A549 (cell line): ENCODE measurements around the gene CCL19. TPM values are rescaled to one million over a fixed set of nuclear protein-coding genes. Genes with fewer than 3 reads are reported as not detected.

Experiments used
- ATAC-seq, 2 experiments: fragments of 200-7000 bp in 1 of 2; fragments of >200 bp in 1 of 2; cut with Nextera tagmentation in 1 of 2; cut with Tn5 transposase in 1 of 2; 3 replicates each; pipeline versions ENCODE4 v1.8.0 to v1.9.1; 2018 to 2020; ENCODE audit warnings: mild to moderate bottlenecking in 1 of 2, moderate library complexity in 1 of 2
- CTCF ChIA-PET: fragments of 300-600 bp; sonication (Branson Sonifier 250); formaldehyde crosslinking; extraction: SDS; loops from one replicate; lab custom pipeline; 2021; ENCODE audit warnings: antibody characterized with exemption, inconsistent platforms; lab: Yijun Ruan, JAX
- POLR2A ChIA-PET: fragments of 350-600 bp; formaldehyde crosslinking; extraction: SDS; loops from one replicate; lab custom pipeline; 2021; ENCODE audit warnings: antibody characterized with exemption, inconsistent platforms; lab: Yijun Ruan, JAX
- DNase-seq, 2 experiments: peaks; one replicate each; pipeline versions ENCODE4 v3.0.0 to v3.0.0-alpha.2; 2011 to 2016; ENCODE audit warnings: low read depth in 1 of 2, low spot score in 1 of 2
- FAIRE-seq: peaks from 2 replicates; lab custom pipeline; 2011; peaks lifted over from hg19 to GRCh38; lab: Jason Lieb, UNC
- H3K27ac ChIP-seq, 2 experiments: fragments of >200 bp; sonication (Bioruptor Twin); formaldehyde crosslinking; 3 replicates each; pipeline ENCODE4 v1.5.1; 2016 to 2017
- H3K4me1 ChIP-seq: fragments of >200 bp; sonication (Bioruptor Twin); formaldehyde crosslinking; 3 replicates; pipeline ENCODE4 v1.6.1; 2016
- H3K4me2 ChIP-seq: fragments of >200 bp; sonication (Bioruptor Twin); formaldehyde crosslinking; 3 replicates; pipeline ENCODE4 v1.6.1; 2016
- H3K4me3 ChIP-seq: fragments of >200 bp; sonication (Bioruptor Twin); formaldehyde crosslinking; 3 replicates; pipeline ENCODE4 v1.5.1; 2016
- H3K9me3 ChIP-seq: fragments of >200 bp; sonication (Bioruptor Twin); formaldehyde crosslinking; 3 replicates; pipeline ENCODE4 v1.6.1; 2016
- CBX2 ChIP-seq: fragments of 200-600 bp; sonication (generic); IDR thresholded peaks from 2 replicates; pipeline ENCODE4 v1.6.1; 2016; ENCODE audit warnings: low read depth, mild to moderate bottlenecking, borderline replicate concordance
- CEBPB ChIP-seq, 2 experiments: fragments of >200 bp in 1 of 2; sonication (Bioruptor Twin) in 1 of 2; formaldehyde crosslinking in 1 of 2; IDR thresholded peaks; 2 replicates each; pipeline ENCODE4 v1.6.1; 2012 to 2016
- CHD4 ChIP-seq: fragments of 200-600 bp; sonication (generic); IDR thresholded peaks from 2 replicates; pipeline ENCODE4 v1.6.1; 2016; ENCODE audit warnings: antibody characterized with exemption, mild to moderate bottlenecking, borderline replicate concordance
- ESRRA ChIP-seq: fragments of 150-350 bp; IDR thresholded peaks from 2 replicates; pipeline ENCODE4 v1.6.1; 2014; ENCODE audit warnings: mild to moderate bottlenecking, low read length, borderline replicate concordance
- MAFK ChIP-seq: fragments of 450-650 bp; IDR thresholded peaks from 2 replicates; pipeline ENCODE4 v1.6.1; 2014; ENCODE audit not compliant: partially characterized antibody
- TP53 ChIP-seq: fragments of 250-450 bp; sonication (Bioruptor Pico); IDR thresholded peaks from 2 replicates; pipeline ENCODE4 v1.5.0; 2021; ENCODE audit warnings: mild to moderate bottlenecking, moderate library complexity
- ZFP36 ChIP-seq: fragments of 450-650 bp; IDR thresholded peaks from 2 replicates; pipeline ENCODE4 v1.6.1; 2014; ENCODE audit warnings: borderline replicate concordance; ENCODE audit not compliant: partially characterized antibody
- WGBS: methylation state at CpG from one replicate; pipeline ENCODE4 v1.1.6; 2017; ENCODE audit errors: missing lambda C conversion rate; 5-methylcytosine and 5-hydroxymethylcytosine counted together
- polyA plus RNA-seq, 4 experiments: library from polyadenylated mRNA; depleted of rRNA in 3 of 4; stranded (reverse); fragments of >200 nt; fragmentation: RNase III in 1 of 4; extraction: RNeasy Plus Mini Kit Qiagen cat#74134 plus additional on column Dnase treatment in 1 of 4; gene quantifications; 2 replicates in 3 of 4; 3 replicates in 1 of 4; pipeline ENCODE4 v1.2.3, GENCODE V29; 2011 to 2017
- small RNA-seq, 6 experiments: library from RNA; depleted of rRNA; stranded (forward); fragments of <200 nt; gene quantifications; one replicate each; pipeline ENCODE3, GENCODE V24; 2012
- TF ChIP-seq, protein P1 (sequence below): fragments of >200 bp; sonication (Bioruptor Twin); formaldehyde crosslinking; IDR thresholded peaks from 3 replicates; pipeline ENCODE4 v1.6.1; 2016
- TF ChIP-seq, protein P2 (sequence below): fragments of 200-600 bp; sonication (generic); IDR thresholded peaks from 2 replicates; pipeline ENCODE4 v1.6.1; 2016; ENCODE audit warnings: antibody characterized with exemption, mild to moderate bottlenecking, moderate library complexity

Gene CCL19
- polyA plus RNA-seq, 2 of the 4 experiments (the other 2 are of a cell fraction) = not detected

DNA sequence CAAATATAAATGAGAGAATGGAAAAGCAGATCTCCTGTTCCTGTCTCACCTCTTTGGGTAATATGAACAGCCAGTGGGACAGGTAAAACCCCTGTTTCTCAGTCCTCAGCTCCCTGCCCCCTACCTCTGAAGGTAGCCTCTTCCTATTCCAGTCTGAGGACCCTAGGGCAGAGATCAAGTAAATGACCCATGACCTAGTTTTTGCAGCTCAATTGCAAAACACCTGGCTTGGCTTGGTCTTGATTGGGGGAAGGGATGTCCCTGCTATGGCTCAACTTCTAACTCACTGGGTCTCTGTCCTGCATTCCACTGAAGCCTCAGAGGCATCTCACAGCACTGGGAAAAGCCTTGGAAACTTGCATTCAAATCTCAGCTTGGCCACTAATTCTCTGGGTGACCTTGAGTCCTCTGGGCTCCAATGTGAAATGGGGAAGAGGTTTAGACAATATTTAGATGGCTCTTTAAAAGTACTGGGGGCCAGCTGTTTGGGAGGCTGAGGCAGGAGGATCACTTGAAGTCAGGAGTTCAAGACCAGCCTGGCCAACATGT lies 46.2 kb downstream of the CCL19 start:
- Histone ChIP-seq H3K4me2 (no peak overlapping the region), H3K27ac (no peak overlapping the region), H3K4me1 (peaks cover 29% of the 10 kb centered on the region), H3K4me3 (no peak overlapping the region), H3K9me3 (no peaks in the 10 kb centered on the region)
- POLR2A ChIA-PET = interaction anchor here (1.3 kb wide), 1 partner anchor 21 kb away, joined by 5 read pairs; no protein-coding TSS in a partner anchor
- FAIRE-seq (no peak), ATAC-seq (no peak), DNase-seq (no peak)
- CTCF ChIA-PET = interaction anchor here (1.1 to 22.6 kb wide), 9 partner anchors 11 to 58 kb away, joined by 3 to 288 read pairs (median 7); partner anchors contain the start of genes ARID3C, CCL27 and RPP25L
- TF ChIP-seq, protein P1, sequence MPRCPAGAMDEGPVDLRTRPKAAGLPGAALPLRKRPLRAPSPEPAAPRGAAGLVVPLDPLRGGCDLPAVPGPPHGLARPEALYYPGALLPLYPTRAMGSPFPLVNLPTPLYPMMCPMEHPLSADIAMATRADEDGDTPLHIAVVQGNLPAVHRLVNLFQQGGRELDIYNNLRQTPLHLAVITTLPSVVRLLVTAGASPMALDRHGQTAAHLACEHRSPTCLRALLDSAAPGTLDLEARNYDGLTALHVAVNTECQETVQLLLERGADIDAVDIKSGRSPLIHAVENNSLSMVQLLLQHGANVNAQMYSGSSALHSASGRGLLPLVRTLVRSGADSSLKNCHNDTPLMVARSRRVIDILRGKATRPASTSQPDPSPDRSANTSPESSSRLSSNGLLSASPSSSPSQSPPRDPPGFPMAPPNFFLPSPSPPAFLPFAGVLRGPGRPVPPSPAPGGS = no peak
- TF ChIP-seq, protein P2, sequence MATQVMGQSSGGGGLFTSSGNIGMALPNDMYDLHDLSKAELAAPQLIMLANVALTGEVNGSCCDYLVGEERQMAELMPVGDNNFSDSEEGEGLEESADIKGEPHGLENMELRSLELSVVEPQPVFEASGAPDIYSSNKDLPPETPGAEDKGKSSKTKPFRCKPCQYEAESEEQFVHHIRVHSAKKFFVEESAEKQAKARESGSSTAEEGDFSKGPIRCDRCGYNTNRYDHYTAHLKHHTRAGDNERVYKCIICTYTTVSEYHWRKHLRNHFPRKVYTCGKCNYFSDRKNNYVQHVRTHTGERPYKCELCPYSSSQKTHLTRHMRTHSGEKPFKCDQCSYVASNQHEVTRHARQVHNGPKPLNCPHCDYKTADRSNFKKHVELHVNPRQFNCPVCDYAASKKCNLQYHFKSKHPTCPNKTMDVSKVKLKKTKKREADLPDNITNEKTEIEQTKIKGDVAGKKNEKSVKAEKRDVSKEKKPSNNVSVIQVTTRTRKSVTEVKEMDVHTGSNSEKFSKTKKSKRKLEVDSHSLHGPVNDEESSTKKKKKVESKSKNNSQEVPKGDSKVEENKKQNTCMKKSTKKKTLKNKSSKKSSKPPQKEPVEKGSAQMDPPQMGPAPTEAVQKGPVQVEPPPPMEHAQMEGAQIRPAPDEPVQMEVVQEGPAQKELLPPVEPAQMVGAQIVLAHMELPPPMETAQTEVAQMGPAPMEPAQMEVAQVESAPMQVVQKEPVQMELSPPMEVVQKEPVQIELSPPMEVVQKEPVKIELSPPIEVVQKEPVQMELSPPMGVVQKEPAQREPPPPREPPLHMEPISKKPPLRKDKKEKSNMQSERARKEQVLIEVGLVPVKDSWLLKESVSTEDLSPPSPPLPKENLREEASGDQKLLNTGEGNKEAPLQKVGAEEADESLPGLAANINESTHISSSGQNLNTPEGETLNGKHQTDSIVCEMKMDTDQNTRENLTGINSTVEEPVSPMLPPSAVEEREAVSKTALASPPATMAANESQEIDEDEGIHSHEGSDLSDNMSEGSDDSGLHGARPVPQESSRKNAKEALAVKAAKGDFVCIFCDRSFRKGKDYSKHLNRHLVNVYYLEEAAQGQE = no peak
- TF ChIP-seq ZFP36 (no peak), CBX2 (no peak)

DNA sequence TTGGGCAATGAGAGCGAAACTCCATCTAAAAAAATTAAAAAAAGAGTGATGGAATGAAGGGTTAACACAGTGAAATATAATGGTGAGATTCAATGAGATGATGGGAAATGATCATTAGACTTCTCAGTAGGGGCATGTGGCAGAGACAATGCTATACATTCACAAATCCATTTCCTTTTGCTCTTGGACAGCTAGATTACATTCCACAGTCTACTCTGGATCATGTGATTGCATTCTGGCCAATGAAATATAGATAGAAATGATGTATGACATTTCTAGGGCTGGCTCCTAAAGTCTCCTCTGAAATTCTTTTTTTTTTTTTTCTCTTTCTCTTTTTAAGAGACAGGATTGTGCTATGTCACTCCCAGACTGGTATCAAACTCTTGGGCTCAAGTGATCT lies 48.4 kb downstream of the CCL19 start:
- H3K27ac ChIP-seq = no peak overlapping the region
- ChIA-PET CTCF (interaction anchor here (0.9 to 22.6 kb wide), 7 partner anchors 8 to 95 kb away, joined by 3 to 288 read pairs (median 3); partner anchors contain the start of genes CCL27, IL11RA and RPP25L), POLR2A (no interaction called here)
- ATAC-seq = no peak
- no peaks in the 10 kb centered on the region for H3K9me3 ChIP-seq
- no peak overlapping the region for H3K4me3 ChIP-seq
- FAIRE-seq = no peak
- H3K4me1 ChIP-seq = peaks cover 31% of the 10 kb centered on the region
- DNase-seq = no peak
- WGBS = 96% methylated on average over 1 of the region's 1 CpG
- TF ChIP-seq CBX2 (no peak), CHD4 (no peak), TP53 (CRISPR knock-in tag) (no peak), MAFK (no peak), ESRRA (no peak), CEBPB (IDR thresholded peaks at IDR 0.05) (no peak)
- TF ChIP-seq, protein P2 = no peak
- no peak overlapping the region for H3K4me2 ChIP-seq

Small RNAs within 50 kb of the gene (small RNA-seq; reads per million reads assigned to genes)
- gene CCL27 = 0 reads per million in 6 experiments

Other genes starting within 250 kb of the CCL19 start
- gene FAM219A, start 232.7 kb downstream of the CCL19 start, polyA plus RNA-seq (2011; rRNA removed) = 8.1 and 10.4 TPM in 2 replicates
- gene FAM219A, start 232.7 kb downstream of the CCL19 start, polyA plus RNA-seq (2017; fragmentation: RNase III; extraction: RNeasy Plus Mini Kit Qiagen cat#74134 plus additional on column Dnase treatment) = 13.5 to 15.7 TPM (median 15.3 TPM) in 3 replicates
- 0.16 and 0.27 TPM in 2 replicates for gene DNAI1, start 232.5 kb downstream of the CCL19 start, polyA plus RNA-seq (2011; rRNA removed)
- 0.34 to 0.50 TPM (median 0.40 TPM) in 3 replicates for gene DNAI1, start 232.5 kb downstream of the CCL19 start, polyA plus RNA-seq (2017; fragmentation: RNase III; extraction: RNeasy Plus Mini Kit Qiagen cat#74134 plus additional on column Dnase treatment)
- gene ENHO, start 168.3 kb downstream of the CCL19 start, polyA plus RNA-seq (2011; rRNA removed) = 0.28 and 0.32 TPM in 2 replicates
- 1.3 to 1.9 TPM (median 1.7 TPM) in 3 replicates for gene ENHO, start 168.3 kb downstream of the CCL19 start, polyA plus RNA-seq (2017; fragmentation: RNase III; extraction: RNeasy Plus Mini Kit Qiagen cat#74134 plus additional on column Dnase treatment)
- not detected in 2 replicates for gene CNTFR, start 101.6 kb downstream of the CCL19 start, polyA plus RNA-seq (2011; rRNA removed)
- 0.04 to 0.09 TPM in 2 of 3 replicates, not detected in the other for gene CNTFR, start 101.6 kb downstream of the CCL19 start, polyA plus RNA-seq (2017; fragmentation: RNase III; extraction: RNeasy Plus Mini Kit Qiagen cat#74134 plus additional on column Dnase treatment)
- 40.8 and 46.5 TPM in 2 replicates for gene RPP25L, start 79.2 kb downstream of the CCL19 start, polyA plus RNA-seq (2011; rRNA removed)
- gene RPP25L, start 79.2 kb downstream of the CCL19 start, polyA plus RNA-seq (2017; fragmentation: RNase III; extraction: RNeasy Plus Mini Kit Qiagen cat#74134 plus additional on column Dnase treatment) = 36.7 to 41.7 TPM (median 39.8 TPM) in 3 replicates
- gene DCTN3, start 70.8 kb downstream of the CCL19 start, polyA plus RNA-seq (2011; rRNA removed) = 64.8 and 74.3 TPM in 2 replicates
- 92.9 to 97.4 TPM (median 96.3 TPM) in 3 replicates for gene DCTN3, start 70.8 kb downstream of the CCL19 start, polyA plus RNA-seq (2017; fragmentation: RNase III; extraction: RNeasy Plus Mini Kit Qiagen cat#74134 plus additional on column Dnase treatment)
- 0.12 TPM in 1 of 2 replicates, not detected in the other for gene ARID3C, start 62.2 kb downstream of the CCL19 start, polyA plus RNA-seq (2011; rRNA removed)
- 0.08 to 0.10 TPM (median 0.09 TPM) in 3 replicates for gene ARID3C, start 62.2 kb downstream of the CCL19 start, polyA plus RNA-seq (2017; fragmentation: RNase III; extraction: RNeasy Plus Mini Kit Qiagen cat#74134 plus additional on column Dnase treatment)
- gene SIGMAR1, start 53.5 kb downstream of the CCL19 start, polyA plus RNA-seq (2011; rRNA removed) = 64.6 and 95.4 TPM in 2 replicates
- gene SIGMAR1, start 53.5 kb downstream of the CCL19 start, polyA plus RNA-seq (2017; fragmentation: RNase III; extraction: RNeasy Plus Mini Kit Qiagen cat#74134 plus additional on column Dnase treatment) = 141 to 150 TPM (median 147 TPM) in 3 replicates
- 19.0 and 24.4 TPM in 2 replicates for gene GALT, start 44.6 kb downstream of the CCL19 start, polyA plus RNA-seq (2011; rRNA removed)
- 24.7 to 31.9 TPM (median 28.4 TPM) in 3 replicates for gene GALT, start 44.6 kb downstream of the CCL19 start, polyA plus RNA-seq (2017; fragmentation: RNase III; extraction: RNeasy Plus Mini Kit Qiagen cat#74134 plus additional on column Dnase treatment)
- gene IL11RA, start 39.1 kb downstream of the CCL19 start, polyA plus RNA-seq (2011; rRNA removed) = 5.6 and 8.1 TPM in 2 replicates
- 5.1 to 7.8 TPM (median 6.8 TPM) in 3 replicates for gene IL11RA, start 39.1 kb downstream of the CCL19 start, polyA plus RNA-seq (2017; fragmentation: RNase III; extraction: RNeasy Plus Mini Kit Qiagen cat#74134 plus additional on column Dnase treatment)
- 0.26 and 0.27 TPM in 2 replicates for gene CCL27, start 28.6 kb downstream of the CCL19 start, polyA plus RNA-seq (2011; rRNA removed)
- gene CCL27, start 28.6 kb downstream of the CCL19 start, polyA plus RNA-seq (2017; fragmentation: RNase III; extraction: RNeasy Plus Mini Kit Qiagen cat#74134 plus additional on column Dnase treatment) = 0.16 to 0.26 TPM (median 0.22 TPM) in 3 replicates
- gene CCL21, start 18.9 kb upstream of the CCL19 start, polyA plus RNA-seq (2011; rRNA removed) = not detected in 2 replicates
- not detected in 3 replicates for gene CCL21, start 18.9 kb upstream of the CCL19 start, polyA plus RNA-seq (2017; fragmentation: RNase III; extraction: RNeasy Plus Mini Kit Qiagen cat#74134 plus additional on column Dnase treatment)